Ishikawa (cell line): ENCODE measurements around the gene CFAP141.

Experiments
- CREB1 ChIP-seq: IDR thresholded peaks from 2 replicates; pipeline ENCODE4 v1.6.1; 2012; ENCODE audit warnings: low read depth
- EP300 ChIP-seq: IDR thresholded peaks from 2 replicates; pipeline ENCODE4 v1.6.1; 2012; ENCODE audit warnings: borderline replicate concordance
- FOXM1 ChIP-seq: IDR thresholded peaks from 2 replicates; pipeline ENCODE4 v1.6.1; 2012; ENCODE audit warnings: low read depth, borderline replicate concordance
- NFIC ChIP-seq: IDR thresholded peaks from 2 replicates; pipeline ENCODE4 v1.6.1; 2012
- RAD21 ChIP-seq: IDR thresholded peaks from 2 replicates; pipeline ENCODE4 v1.6.1; 2012; ENCODE audit warnings: low read depth
- TAF1 ChIP-seq: IDR thresholded peaks from 2 replicates; pipeline ENCODE4 v1.6.1; 2012; ENCODE audit warnings: low read depth, mild to moderate bottlenecking
- TCF12 ChIP-seq: IDR thresholded peaks from 2 replicates; pipeline ENCODE4 v1.6.1; 2012; ENCODE audit warnings: low read depth
- TEAD4 ChIP-seq: IDR thresholded peaks from 2 replicates; pipeline ENCODE4 v1.6.1; 2012
- YY1 ChIP-seq: IDR thresholded peaks from 2 replicates; pipeline ENCODE4 v1.6.1; 2012; ENCODE audit warnings: low read depth
- ZBTB7A ChIP-seq: IDR thresholded peaks from 2 replicates; pipeline ENCODE4 v1.6.1; 2012; ENCODE audit warnings: low read depth
- TF ChIP-seq, protein P1 (sequence below): IDR thresholded peaks from 2 replicates; pipeline ENCODE4 v1.6.1; 2012; ENCODE audit warnings: low read depth, mild to moderate bottlenecking
- TF ChIP-seq, protein P2 (sequence below): IDR thresholded peaks from 2 replicates; pipeline ENCODE4 v1.6.1; 2012
- TF ChIP-seq, protein P3 (sequence below): IDR thresholded peaks from 2 replicates; pipeline ENCODE4 v1.6.1; 2012

Gene CFAP141

DNA sequence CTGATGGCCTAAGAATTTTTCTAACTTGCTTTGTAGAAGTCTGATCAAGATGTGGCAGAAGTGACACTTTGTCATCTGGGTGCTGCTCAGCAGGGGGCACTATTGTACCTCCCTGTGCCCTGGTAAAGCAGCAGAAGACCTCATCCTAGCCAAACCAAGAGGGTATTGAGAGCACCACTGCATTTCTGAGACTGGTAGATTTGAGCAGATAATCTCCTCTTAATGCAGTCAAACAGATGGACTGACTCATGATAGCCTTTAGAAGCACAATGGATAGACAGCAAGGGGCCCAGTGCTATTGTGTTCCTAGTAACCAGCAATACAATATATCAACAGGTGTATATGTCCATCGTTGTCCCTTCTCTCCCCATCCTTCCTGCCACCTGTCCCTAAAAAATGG, 20.0 kb downstream of the CFAP141 start:
- TF ChIP-seq, protein P1, sequence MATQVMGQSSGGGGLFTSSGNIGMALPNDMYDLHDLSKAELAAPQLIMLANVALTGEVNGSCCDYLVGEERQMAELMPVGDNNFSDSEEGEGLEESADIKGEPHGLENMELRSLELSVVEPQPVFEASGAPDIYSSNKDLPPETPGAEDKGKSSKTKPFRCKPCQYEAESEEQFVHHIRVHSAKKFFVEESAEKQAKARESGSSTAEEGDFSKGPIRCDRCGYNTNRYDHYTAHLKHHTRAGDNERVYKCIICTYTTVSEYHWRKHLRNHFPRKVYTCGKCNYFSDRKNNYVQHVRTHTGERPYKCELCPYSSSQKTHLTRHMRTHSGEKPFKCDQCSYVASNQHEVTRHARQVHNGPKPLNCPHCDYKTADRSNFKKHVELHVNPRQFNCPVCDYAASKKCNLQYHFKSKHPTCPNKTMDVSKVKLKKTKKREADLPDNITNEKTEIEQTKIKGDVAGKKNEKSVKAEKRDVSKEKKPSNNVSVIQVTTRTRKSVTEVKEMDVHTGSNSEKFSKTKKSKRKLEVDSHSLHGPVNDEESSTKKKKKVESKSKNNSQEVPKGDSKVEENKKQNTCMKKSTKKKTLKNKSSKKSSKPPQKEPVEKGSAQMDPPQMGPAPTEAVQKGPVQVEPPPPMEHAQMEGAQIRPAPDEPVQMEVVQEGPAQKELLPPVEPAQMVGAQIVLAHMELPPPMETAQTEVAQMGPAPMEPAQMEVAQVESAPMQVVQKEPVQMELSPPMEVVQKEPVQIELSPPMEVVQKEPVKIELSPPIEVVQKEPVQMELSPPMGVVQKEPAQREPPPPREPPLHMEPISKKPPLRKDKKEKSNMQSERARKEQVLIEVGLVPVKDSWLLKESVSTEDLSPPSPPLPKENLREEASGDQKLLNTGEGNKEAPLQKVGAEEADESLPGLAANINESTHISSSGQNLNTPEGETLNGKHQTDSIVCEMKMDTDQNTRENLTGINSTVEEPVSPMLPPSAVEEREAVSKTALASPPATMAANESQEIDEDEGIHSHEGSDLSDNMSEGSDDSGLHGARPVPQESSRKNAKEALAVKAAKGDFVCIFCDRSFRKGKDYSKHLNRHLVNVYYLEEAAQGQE: no peak
- TF ChIP-seq TAF1: no peak
- peak; percentile 85 for TF ChIP-seq RAD21
- TF ChIP-seq FOXM1: no peak
- TF ChIP-seq, protein P2, sequence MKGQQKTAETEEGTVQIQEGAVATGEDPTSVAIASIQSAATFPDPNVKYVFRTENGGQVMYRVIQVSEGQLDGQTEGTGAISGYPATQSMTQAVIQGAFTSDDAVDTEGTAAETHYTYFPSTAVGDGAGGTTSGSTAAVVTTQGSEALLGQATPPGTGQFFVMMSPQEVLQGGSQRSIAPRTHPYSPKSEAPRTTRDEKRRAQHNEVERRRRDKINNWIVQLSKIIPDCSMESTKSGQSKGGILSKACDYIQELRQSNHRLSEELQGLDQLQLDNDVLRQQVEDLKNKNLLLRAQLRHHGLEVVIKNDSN: no peak

DNA sequence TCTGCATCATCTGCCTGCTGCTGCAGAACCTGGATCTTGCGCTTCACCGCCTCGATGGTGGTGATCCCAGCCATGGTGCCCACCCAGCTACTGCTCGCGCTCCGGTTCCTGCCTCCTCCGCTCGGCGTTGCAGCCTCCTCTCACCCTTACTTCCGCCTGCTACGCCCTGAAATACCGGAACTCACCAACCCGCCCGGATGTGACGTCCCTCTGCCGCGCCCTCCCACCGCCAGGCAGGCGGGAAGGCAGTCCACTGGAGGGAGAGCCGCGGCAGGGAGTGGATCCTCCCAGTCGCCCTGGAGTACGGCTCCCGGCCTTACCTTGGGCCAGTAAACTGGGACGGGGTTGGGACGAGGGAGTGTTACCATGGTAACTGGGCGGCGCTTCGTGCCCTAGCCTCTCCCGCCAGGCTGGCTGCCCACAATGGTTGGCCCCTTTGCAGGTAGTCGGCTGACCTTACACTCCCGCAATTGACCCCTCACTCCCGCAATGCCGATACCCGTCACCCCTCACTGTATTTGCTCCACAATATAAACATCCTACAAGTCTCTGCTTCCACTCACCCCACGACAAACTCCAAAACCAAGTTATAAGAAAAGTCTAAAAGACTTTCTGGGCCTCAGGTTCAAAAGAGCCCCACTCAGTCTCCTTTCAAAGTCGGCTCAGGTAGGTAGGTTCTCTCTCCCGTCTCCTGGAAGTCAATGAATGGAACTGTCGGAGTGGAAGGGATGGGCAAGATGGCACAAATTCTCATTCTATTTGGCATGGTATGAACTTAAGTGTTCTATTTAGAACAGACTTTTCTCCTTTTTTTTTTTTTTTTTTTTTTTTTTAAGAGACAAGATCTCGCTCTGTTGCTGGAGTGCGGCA, 22.9 kb downstream of the CFAP141 start:
- TF ChIP-seq CREB1 (peak; percentile 88), TCF12 (0 out of 2 replicates have a peak, but pooled peaks have one; percentile 68), EP300 (no peak), YY1 (peak; percentile 60), TEAD4 (peak; percentile 66), TAF1 (peak; percentile 89), ZBTB7A (no peak)
- TF ChIP-seq, protein P2: 0 out of 2 replicates have a peak, but pooled peaks have one; percentile 35
- TF ChIP-seq, protein P3, sequence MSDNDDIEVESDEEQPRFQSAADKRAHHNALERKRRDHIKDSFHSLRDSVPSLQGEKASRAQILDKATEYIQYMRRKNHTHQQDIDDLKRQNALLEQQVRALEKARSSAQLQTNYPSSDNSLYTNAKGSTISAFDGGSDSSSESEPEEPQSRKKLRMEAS: peak; percentile 94

DNA sequence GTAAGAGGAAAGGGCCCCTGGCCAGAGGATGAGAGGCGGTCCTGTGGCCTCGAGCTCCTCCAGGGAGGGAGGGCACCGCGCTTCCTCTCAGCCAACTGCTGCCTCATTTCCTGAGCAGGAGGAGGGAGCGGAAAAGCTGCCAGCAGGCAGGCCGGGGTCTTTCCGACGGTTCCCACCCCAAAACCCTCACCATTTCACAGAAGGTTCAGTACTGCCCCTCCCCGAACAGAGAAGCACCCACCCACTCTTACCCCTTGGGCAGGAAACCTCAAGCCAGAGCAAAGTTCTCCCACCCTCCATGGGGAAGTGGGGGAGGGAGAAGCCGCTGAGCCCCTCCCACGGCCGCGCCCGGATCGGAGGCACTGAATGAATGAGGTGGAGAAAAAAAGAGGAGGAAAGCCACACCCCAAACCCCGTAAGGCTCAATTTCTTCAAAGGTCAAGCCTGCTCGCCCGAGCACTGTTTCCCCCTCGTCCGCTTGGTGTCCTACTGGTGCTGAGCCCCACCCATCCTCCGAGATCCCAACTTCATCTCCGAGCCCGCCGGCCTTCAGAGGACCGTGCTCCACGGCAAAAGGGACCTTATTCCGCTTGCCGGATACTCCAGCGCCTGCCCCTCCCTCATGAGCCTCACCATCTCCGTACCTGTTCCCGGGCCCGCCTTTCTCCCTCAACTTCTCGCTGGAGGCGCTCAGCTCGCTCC, 23.6 kb downstream of the CFAP141 start:
- TF ChIP-seq ZBTB7A (0 out of 2 replicates have a peak, but pooled peaks have one; percentile 77), EP300 (no peak; the same call in 1 of the 2 replicates)
- TF ChIP-seq, protein P3: no peak; the same call in 1 of the 2 replicates
- TF ChIP-seq, protein P1: no peak

DNA sequence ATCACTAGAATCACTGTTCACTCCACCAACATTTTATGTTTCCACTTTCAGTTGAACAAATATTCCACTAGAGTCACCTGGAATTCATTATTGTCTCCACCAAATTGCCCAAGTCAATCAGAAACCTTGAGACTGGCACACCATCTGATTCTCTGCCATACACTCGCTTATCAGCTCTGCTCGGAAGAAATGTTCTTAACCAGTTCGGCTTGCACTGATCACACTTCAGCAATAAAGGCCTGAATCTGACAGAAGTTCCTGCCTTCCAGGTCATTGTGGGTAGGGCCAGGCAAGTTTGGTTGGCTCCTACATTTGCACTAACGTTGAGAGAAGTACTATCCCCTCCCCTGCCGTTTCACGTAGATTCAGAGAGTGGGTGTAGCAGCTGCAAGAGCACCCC, 24.2 kb downstream of the CFAP141 start:
- TF ChIP-seq NFIC: no peak
- TF ChIP-seq TCF12: no peak
- no peak for TF ChIP-seq TAF1
- no peak for TF ChIP-seq RAD21
- TF ChIP-seq, protein P3: no peak
- TF ChIP-seq, protein P2: no peak
- TF ChIP-seq FOXM1: no peak
- TF ChIP-seq, protein P1: no peak
- no peak for TF ChIP-seq TEAD4
- TF ChIP-seq EP300: no peak
